Cardiac muscle cell (in vitro differentiated cells and primary cell): ENCODE data around the gene AMPD3. TPM values are rescaled to one million over a fixed set of nuclear protein-coding genes. Genes with fewer than 3 reads are reported as not detected.

ENCODE experiments used
- DNase-seq, 2 donors: peaks; one replicate each; pipeline versions ENCODE4 v3.0.0 to v3.0.0-alpha.2; 2010 to 2017; ENCODE audit warnings: low read depth in 1 of 2, low spot score in 1 of 2
- H3K27ac ChIP-seq: fragments of 200-600 bp; sonication (generic); 2 replicates; pipeline ENCODE4 v1.5.1; 2016
- H3K27me3 ChIP-seq: fragments of 200-600 bp; sonication (generic); 2 replicates; pipeline ENCODE4 v1.6.0; 2016; ENCODE audit warnings: control low read depth
- H3K36me3 ChIP-seq: fragments of 200-600 bp; sonication (generic); 2 replicates; pipeline ENCODE4 v1.5.1; 2016; ENCODE audit warnings: control low read depth
- H3K4me1 ChIP-seq: fragments of 200-600 bp; sonication (generic); 2 replicates; pipeline ENCODE4 v1.8.1; 2017; ENCODE audit warnings: low read depth, mild to moderate bottlenecking, mixed run types
- H3K4me3 ChIP-seq: fragments of 200-600 bp; sonication (generic); 2 replicates; pipeline ENCODE4 v1.5.1; 2016; ENCODE audit warnings: mild to moderate bottlenecking
- H3K9me3 ChIP-seq: fragments of 200-600 bp; sonication (generic); 2 replicates; pipeline ENCODE4 v1.5.1; 2017; ENCODE audit warnings: low read depth, mild to moderate bottlenecking, control low read depth
- polyA plus RNA-seq: library from polyadenylated mRNA; unstranded; fragments of >200 nt; fragmentation: Nextera tagmentation; extraction: Ambion mirVana; gene quantifications from 2 replicates; pipeline ENCODE4 v1.2.1, GENCODE V29; 2016
- total RNA-seq: library from RNA; depleted of rRNA; stranded (reverse); fragments of >200 nt; gene quantifications from 2 replicates; pipeline ENCODE4 v1.2.3, GENCODE V29; 2016
- TF ChIP-seq, protein P1 (sequence below): IDR thresholded peaks from 2 replicates; pipeline ENCODE4 v1.5.1; 2012; ENCODE audit warnings: low read depth, mild to moderate bottlenecking, low read length

The AMPD3 gene
- total and polyA plus RNA-seq, 2 experiments from 2014 or later, result 2.9 to 3.3 TPM

DNA sequence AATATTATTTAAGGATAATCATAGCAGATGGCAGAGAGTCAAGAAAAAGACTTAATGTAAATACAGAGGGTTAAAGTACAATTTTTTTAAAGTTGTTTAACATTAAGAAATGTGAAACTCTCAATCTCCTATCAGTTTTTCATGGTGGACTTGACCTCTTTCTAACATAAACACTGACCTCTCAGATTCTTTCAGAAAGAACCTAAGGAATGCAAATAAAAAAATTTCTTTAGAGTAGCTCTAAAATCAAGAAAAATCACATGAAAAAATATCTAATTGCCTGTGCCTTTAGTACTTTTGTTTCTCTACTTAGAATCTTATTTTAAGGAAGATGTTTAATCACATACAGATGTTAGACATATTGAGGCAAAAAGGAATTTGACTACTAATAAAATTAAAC, 73.1 kb downstream of the AMPD3 start:
- H3K27me3 ChIP-seq, result no peaks in the 10 kb centered on the region
- H3K4me1 ChIP-seq, result no peaks in the 10 kb centered on the region
- DNase-seq, result no peak
- H3K27ac ChIP-seq, result no peak overlapping the region
- peaks cover 30% of the 10 kb centered on the region for H3K36me3 ChIP-seq
- H3K9me3 ChIP-seq, result no peaks in the 10 kb centered on the region
- TF ChIP-seq, protein P1, sequence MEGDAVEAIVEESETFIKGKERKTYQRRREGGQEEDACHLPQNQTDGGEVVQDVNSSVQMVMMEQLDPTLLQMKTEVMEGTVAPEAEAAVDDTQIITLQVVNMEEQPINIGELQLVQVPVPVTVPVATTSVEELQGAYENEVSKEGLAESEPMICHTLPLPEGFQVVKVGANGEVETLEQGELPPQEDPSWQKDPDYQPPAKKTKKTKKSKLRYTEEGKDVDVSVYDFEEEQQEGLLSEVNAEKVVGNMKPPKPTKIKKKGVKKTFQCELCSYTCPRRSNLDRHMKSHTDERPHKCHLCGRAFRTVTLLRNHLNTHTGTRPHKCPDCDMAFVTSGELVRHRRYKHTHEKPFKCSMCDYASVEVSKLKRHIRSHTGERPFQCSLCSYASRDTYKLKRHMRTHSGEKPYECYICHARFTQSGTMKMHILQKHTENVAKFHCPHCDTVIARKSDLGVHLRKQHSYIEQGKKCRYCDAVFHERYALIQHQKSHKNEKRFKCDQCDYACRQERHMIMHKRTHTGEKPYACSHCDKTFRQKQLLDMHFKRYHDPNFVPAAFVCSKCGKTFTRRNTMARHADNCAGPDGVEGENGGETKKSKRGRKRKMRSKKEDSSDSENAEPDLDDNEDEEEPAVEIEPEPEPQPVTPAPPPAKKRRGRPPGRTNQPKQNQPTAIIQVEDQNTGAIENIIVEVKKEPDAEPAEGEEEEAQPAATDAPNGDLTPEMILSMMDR, result no peak
- H3K4me3 ChIP-seq, result no peak overlapping the region

DNA sequence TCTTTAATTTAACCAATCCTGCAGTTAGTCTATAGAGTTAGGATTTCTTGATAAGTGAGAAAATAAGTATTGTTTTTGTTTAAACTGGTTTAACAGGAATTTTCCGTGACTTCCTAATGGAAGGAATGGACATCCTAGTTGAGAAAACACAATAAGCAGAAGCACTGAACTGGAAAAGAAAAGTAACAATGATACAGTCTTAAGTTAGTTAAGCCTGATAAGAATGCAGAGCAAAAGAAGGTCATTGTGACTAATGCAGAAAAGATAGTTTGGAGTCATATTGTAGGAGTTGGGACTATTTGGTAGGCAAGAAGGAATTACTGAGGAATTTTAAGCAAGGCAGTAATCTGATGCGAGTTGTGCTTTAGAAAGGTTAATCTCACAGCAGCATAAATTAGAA, 74.2 kb downstream of the AMPD3 start:
- no peaks in the 10 kb centered on the region for H3K4me1 ChIP-seq
- no peak overlapping the region for H3K27ac ChIP-seq
- peaks cover 30% of the 10 kb centered on the region for H3K36me3 ChIP-seq
- no peak for DNase-seq
- H3K9me3 ChIP-seq, result no peaks in the 10 kb centered on the region
- no peaks in the 10 kb centered on the region for H3K27me3 ChIP-seq
- H3K4me3 ChIP-seq, result no peak overlapping the region
- TF ChIP-seq, protein P1, result no peak

DNA sequence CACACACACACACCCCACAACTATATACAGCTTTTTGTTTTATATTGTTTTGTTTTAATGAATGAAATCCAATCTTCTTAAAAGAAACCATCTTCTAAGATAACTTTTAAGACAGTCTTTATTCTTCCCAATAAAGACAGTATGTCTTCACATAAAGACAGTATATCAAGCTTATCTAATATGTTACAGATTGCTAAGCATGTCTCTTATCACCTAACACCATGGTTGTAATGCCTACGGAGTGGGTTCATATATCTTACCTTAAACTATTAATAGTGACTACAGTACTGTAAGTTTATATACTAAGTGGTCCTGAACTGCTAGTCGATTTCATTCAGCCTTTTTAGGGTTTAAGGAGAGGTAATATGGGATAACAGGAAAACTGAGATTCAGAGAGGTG, 77.5 kb downstream of the AMPD3 start:
- no peaks in the 10 kb centered on the region for H3K9me3 ChIP-seq
- TF ChIP-seq, protein P1, result no peak
- H3K36me3 ChIP-seq, result peaks cover 17% of the 10 kb centered on the region
- H3K27me3 ChIP-seq, result no peaks in the 10 kb centered on the region
- DNase-seq, result no peak
- no peaks in the 10 kb centered on the region for H3K4me1 ChIP-seq
- H3K27ac ChIP-seq, result no peak overlapping the region
- no peak overlapping the region for H3K4me3 ChIP-seq

DNA sequence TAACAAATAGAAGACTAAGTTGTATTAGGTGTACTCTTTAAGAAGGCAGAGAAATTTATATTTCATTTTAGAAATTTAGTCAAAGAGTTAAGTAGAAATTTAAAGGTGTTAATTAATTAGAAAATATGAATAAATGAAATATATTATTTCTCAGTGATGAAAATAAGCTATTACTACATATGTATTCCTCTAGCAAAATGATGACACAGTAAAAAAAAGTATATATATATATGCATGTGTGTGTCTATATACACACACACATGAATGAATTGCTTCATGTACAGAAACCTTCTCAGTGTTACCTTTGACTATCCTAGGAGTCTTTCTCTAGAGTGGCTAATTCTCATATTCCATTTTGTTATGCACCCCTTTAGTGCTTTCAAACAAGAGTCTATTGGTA, 78.3 kb downstream of the AMPD3 start:
- no peaks in the 10 kb centered on the region for H3K4me1 ChIP-seq
- no peak overlapping the region for H3K27ac ChIP-seq
- no peak for DNase-seq
- no peaks in the 10 kb centered on the region for H3K9me3 ChIP-seq
- peaks cover 14% of the 10 kb centered on the region for H3K36me3 ChIP-seq
- TF ChIP-seq, protein P1, result no peak
- H3K27me3 ChIP-seq, result no peaks in the 10 kb centered on the region
- H3K4me3 ChIP-seq, result no peak overlapping the region

DNA sequence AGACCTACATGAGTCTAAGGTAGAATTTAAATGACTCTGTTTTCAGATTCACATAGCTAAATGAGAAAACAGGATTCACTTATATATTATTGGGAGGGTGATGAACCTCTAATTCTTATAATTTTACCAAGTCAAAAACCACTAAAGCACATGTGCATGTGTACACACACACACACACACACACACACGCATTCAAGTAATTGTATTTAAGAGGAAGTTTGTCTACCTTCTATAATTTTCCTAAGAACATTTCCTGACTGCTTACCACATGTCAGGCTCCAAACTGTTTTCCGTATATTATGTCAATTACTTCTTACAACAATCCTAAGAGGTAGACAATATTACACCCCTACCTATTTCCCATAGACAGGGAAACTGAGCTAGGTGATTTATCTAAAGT, 79.3 kb downstream of the AMPD3 start:
- TF ChIP-seq, protein P1, result no peak
- Histone ChIP-seq H3K9me3 (no peaks in the 10 kb centered on the region), H3K4me1 (no peaks in the 10 kb centered on the region), H3K4me3 (no peak overlapping the region), H3K27me3 (no peaks in the 10 kb centered on the region), H3K27ac (no peak overlapping the region), H3K36me3 (peaks cover 7% of the 10 kb centered on the region)
- DNase-seq, result no peak

DNA sequence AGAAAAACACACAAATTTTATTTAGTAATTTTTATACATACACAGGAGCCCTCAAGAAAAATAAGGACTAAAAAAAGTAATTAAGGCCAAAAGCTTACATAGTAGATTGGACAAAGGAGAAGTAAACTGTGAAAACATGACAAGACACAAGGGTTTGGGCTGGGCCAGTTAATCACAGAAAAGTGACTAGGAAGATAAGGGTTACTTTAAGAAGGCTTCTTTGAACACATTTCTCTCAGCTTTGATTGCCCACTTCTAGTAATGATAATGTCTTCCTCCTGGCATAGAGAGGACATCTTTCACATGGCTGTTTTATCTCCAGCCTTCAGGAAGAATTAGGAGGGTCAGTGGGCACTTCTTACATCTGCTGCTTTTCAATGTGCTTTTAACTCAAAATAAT, 82.5 kb downstream of the AMPD3 start:
- Histone ChIP-seq H3K4me3 (no peak overlapping the region), H3K27ac (no peak overlapping the region), H3K9me3 (no peaks in the 10 kb centered on the region), H3K36me3 (no peaks in the 10 kb centered on the region), H3K27me3 (no peaks in the 10 kb centered on the region), H3K4me1 (peaks cover 6% of the 10 kb centered on the region)
- TF ChIP-seq, protein P1, result no peak
- DNase-seq, result no peak
